Measurements from ENCODE around the gene ADAMTSL2.

ADAMTSL2 gene

DNA sequence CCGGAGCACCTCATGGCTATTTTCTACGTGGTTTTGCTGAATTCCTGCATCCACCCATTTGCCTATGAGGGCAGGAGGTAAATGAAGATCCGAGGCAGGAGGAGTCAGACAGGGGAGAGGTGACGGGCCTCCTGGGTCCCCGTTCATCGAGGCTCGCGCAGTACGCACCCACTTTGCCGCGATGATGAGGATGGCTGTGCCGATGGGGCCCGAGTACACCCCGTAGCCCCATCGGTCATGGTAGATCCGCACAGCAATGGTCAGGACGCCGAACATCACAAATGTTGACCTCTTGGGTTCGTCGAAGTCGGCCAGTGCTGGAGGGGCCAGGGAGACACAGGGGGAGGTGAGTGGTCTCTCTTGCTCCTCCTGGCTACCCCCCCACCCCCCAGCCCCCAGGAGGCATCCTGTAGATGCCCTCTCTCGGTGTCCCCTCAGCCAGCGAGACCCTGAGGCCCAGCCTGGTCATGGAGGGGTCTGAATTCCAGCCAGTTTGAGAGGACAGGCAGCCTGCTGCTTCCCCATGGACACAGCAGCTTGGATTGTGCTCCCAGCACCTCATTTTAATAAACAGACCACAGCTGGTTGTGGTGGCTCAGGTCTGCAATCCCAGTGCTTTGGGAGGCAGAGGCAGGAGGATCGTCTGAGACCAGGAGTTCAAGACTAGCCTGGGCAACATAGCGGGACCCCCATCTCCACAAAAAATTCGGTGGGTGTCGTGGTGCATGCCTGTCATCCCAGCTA is 15.6 kb upstream of the ADAMTSL2 start:
- DNase-seq, result no peak

DNA sequence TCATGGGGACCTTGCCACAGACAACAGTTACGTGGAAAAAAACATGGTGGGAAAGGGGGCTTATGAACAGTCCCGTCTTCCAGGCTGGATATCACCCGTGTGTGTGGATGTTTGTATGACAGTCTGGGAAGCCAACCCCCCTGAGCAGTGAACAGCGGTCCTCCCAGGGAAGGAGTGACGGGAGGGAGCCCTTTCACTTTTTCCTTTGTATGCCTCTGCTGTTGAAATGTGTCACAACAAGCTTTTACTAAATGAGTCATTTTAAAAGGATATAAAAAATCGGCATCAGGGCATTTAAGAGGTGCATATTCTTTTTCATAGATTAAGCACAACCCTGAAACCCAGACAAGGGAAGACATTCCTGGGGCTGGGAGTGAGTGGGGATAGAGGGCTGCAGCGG is 14.8 kb upstream of the ADAMTSL2 start:
- no peak for DNase-seq

DNA sequence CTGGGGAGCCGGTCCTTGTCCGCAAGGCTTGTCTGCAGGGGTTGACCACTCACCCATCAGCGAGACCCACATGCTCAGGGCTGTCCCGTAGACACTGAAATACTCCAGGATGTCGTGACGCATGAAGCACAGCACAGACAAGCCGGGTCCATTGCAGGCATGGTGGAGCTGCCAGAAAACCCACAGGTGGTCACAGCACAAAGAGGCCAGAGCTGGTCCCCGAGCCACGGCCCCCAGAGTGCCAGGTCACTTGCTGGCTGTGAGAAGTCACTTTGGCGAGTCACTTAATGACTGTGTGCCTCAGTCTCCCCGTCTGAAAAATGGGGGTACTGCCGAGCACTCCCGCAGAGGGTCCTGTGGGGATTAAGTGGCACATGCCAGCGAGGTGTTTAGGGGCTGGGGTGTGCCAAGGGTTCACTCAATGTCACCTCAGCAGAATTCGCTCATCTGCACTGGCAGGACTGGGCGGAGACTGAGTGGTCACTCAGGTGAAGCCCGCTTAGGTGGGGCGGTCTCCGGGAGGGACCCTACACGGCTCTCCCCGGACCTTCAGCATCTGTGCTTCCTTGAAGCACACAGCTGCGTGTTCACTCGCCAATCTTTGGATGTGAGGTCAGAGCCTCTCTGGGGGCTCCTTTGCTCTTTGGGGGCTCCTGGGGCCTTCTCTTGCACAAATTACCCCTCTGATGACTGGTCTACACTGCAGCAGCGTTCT is 14.2 kb upstream of the ADAMTSL2 start:
- DNase-seq, result no peak

DNA sequence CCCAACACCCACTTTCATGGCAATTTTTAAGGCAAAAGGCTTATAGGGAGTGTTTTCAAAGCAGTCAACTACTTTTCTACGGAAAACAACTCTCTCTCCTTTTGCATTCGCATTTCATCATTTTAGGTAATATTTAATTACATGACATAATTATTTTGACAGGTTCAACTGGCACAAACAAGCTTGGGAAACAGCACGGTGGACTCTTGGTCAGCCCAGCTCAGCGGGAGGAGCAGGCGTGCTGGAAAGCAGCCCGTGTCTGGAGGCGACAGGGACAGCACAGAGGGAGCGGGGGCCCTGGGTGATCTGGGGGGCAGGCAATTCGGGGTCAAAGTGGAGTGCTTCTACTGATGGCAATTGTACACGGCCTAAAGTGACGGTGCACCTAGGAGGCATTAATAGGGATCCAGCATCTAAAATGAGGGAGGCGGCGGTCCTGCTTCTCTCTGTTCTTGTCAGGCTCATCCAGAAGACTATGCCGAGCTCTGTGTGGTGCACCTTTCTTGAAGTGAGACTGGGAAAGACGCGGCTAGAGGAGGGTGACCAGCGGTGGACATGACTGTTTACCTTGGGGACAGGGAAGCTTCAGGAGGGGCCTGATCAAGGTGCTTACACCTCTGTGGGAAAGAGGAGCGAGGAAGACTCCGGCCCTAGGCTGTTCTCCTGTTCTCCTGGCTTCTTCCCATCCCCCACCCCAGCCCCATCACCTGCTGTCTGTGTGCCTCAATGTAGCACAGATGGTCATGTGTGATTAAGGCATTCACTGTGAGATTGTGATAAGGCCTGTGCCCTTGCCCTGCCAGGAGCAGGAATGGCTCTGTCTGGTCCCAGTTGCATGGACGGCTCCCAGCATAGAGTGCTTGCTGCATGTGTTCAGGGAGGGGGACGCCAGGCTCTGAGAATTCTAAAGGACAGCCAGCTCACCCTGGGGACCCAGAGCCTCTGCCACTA is 13.1 kb upstream of the ADAMTSL2 start:
- no peak for DNase-seq

DNA sequence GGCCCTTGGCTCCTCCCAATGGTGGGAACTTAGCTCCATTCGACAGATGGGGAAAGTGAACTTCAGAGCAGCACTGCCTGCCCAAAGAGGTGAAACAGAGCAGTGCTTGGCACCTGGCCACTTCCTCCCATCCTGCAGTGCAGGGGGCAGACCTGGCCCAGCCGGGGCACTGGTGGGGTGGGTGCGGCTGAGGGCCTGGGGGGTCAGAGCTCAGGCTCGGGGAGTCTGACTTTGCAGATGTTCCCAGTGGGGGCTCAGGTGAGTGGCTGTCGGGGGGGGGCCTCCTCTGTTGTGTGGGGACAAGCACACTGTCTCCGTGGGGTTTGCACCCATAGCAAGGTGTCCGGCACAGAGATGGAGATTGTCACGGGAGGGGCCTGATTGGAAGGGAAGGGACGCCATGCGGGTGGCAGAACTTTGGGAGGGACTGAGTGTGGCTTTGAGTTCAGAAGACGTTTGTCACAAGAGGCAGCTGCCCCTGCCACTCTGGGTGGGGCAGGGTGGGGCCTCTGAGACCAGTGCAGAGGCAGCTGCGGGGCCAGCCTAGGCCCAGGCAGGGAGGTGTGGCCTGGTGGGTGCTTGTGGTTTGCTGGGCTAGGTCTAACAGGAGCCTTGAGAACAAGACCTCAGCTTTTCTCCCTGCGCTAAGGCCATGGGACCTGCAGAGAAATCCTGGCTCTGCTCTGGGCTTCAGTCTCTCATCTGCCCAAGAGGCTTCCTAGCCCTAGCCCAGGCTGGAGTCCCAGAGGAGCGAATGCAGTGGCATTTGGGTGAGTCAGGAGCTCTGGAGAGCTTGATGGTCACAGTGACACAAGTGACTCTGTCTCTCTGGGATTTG is 12.2 kb upstream of the ADAMTSL2 start:
- no peak for DNase-seq

DNA sequence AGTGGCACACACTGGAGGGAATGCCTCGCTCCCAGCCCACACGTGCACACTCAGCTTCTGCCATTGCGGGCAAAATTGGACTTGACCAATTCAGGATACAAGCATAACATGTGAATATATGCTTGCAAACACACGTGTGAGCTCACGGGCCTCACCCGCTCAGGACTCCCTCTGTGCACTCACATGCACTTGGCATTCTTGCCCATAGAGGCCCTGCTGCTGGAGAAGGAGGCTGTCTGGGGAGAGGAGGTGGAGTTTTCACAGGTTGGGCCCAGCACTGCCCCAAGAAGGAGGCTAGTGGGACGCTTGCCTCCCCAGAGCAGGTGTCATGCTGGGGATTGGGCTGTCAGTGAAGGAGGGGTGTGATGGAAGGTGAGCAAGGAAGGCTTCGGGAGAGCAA is 11.4 kb upstream of the ADAMTSL2 start:
- no peak for DNase-seq

DNA sequence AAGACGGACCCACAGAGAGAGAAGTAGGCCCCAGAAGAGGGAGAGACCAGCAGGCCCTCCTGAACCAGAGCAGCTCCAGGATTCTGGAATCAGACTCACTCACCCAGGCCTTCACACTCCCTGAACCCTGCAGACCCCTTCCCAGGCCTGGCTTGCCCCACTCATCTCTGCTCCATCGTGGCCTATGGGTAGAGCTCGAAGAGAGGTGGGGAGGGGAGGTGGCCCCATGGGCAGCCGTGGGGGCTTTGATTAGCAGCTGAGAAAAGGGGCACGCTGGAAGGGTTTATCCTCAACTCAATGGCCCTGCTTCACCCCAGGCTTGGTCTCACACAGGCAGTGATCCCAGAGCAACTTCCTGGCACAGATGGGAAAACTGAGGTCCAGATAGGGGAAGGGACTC is 10.4 kb upstream of the ADAMTSL2 start:
- DNase-seq, result no peak

DNA sequence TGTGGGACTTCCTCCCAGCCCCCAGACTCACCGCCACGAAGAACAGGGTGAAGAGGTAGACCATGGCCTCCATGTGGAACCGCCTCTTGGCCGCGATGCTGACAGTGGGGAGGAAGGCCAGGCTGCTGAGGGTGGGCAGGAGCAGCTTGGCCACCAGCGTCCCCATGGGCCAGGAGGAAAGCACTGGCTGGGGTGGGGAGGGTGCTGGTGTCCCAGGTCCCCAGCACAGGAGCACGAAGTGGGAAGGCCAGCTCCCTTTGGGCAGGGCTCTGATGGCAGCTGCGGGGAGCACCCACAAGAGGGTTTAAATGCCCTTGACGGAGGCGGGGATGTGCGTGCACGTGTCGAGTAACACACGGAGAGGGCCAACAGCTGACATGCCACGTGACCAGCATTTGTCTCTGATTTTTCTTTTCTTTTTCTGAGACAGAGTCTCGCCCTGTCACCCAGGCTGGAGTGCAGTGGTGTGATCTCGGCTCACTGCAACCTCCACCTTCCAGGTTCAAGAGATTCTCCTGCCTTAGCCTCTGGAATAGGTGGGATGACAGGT is 9.8 kb upstream of the ADAMTSL2 start, which contains the start of gene MYMK:
TSS of gene MYMK (minus strand) at position 281 of the 550 bp plus-strand sequence. CDS start at position 166, 115 bp downstream.
- no peak for DNase-seq

DNA sequence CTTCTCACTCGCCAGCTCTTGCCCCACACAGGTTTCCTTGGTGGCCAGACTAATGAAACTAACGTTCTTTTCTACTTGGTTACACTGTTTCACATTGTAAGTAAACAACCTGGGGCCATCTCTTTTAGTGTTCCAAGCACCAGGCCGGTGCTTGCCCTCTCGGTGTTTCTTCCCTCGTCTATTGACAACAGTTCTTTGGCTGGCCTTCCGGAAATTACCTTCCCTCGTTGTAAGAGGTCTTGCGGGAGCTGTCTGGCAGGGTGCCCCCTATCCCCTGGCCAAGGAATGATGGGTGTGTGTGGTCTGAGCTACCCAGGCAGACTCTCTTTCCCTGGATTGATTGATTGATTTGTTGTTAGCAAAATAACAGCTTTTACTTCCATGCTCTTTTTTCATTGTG is 8.8 kb upstream of the ADAMTSL2 start:
- no peak for DNase-seq

DNA sequence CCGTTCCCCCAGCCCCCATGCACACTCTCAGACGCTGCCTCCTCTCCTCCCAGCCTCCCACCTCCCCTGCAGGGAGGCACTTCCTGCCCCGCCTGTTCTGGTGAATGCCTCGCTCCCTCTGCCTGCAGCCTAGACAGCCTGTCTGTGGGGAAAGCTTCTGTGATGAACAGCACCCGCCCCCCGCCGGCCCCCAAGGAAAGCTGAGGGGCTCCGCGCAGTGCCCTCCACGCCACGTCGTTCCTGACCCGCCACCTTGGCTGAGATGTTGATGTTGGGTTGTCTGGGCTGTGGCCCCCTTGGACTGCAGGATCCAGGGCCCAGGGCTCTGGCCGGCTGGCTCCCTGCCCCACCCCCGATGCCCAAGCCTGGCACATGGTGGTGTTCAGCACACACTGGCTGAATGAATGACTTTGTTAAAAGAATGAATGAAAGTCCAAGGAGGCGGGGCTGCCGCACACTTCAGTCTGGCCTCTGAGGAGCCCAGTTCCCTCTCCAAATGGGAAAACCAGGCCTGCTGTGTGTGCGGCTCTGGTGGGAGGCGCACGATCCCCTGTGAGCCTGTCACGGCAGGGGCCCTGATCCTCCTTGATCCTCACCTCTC is 7.7 kb upstream of the ADAMTSL2 start:
- DNase-seq, result no peak

DNA sequence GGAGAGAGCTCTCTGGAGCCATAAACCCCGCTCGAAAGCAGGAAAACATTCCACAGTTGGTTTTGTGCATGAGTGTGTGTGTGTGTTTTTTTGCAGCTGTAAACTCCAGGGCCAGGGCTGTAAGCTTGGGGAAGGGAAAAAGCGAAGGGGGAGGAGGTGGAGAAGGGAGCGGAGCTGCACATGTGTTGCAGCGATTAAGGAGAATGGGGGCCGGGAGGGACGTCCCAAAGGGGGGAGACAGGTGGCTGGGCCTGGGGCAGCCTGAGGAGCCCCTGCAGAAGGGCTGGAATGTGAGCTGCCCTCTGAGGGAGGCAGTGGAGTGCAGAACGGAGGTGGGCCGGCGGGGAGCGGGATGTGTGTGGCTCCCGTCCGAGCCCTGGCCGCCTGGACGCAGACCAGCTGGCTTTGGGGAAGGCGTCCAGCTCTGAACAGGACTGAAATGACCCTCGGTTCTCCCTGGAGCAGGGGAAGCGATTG is 7.0 kb upstream of the ADAMTSL2 start:
- DNase-seq, result no peak

DNA sequence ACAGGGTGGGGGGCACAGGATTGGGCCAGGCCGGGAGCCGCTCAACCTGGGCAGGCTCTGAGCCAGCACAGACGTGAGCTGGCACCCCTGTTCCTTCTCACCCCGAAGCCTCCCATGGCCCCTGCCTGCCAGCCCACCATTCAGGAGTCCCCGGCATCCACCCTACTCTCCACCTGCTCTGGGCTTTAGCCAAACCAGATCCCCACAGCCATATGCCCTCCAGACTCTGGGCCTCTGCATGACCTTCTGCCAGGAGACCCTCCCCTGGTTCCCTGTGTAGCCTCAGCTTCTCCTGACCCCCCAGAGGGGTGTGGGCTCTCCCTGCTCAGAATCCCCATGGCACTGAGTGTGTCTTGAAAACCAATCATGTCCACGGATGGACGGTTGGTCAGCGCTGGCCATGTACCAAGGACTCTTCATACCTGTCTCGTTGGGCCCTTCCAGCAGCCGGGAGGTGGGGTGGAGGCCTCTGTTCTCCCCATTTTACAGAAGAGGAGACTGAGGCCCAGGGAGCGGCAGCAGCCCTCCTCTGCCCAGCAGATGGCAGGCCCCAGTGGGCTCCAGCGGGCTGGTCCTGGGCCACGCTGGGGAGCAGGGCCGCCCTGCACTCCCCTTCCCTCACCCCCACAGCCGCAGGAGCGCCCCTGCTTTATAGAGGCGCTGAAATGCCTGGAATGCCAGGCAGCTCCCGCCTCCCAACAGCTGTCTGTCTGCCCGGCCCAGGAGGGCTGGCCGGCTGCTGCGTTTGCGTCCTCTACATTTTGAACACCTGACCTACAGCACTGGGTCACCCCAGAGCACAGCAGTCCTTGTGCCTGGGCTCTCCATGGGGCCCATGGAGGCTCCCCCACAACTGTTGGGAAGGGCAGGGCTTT is 6.3 kb upstream of the ADAMTSL2 start:
- DNase-seq, result no peak

DNA sequence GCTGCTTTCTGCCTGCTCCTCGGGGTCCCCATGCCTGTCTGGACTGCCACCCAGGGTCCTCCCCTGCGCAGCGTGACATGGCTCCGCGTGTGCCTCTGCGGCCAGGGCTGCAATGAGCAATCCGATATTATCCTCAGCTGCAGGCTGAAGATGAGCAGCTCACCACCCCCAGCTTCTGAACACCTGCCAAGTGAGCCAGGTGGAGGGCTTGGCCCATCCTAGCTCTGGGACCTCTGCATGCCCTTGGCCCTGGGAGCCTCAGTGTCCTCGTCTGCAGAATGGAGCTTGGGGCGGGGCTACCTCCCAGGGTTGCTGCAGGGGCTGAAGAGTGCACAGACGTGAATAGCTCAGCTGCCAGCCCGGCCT is 5.6 kb upstream of the ADAMTSL2 start:
- DNase-seq, result no peak

DNA sequence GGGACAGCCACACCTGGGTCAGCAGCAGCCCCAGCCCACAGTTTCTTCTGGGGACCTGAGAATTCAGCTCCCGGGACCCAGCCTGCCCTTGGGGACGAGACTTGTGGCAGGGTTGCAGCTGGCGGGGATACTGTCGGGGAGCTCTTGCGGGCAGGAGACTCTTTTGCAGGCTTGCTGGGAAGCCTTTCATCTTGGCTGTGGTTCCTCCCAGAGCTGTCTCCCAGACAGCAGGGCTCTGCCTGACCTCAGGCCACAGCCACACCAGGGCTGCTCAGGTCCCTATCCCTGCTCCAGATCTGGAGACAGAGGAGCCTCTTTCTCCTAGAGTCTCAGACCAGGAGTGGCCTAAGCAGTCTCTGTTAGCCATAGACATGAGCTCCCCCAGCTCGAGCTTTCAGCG is 5.0 kb upstream of the ADAMTSL2 start:
- no peak for DNase-seq

DNA sequence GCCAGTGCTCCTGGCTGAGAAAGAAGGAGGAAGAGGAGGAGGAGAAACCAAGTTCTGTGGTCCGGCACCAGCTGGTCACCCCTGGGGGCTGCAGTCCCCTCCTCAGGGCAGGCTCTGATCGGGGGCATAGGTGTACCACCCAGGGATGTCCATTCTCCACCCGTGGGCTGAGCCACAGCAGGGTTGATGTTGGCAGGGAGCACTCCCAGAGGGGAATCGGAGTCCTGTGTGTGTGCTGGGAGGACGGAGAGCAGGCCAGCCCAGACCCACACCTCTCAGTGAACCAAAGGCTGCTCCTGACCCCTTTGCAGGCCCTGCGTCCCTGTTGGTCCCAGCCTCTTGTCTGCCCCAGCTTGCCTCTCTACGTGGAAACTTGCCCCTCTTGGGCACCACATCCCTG is 4.6 kb upstream of the ADAMTSL2 start:
- no peak for DNase-seq

DNA sequence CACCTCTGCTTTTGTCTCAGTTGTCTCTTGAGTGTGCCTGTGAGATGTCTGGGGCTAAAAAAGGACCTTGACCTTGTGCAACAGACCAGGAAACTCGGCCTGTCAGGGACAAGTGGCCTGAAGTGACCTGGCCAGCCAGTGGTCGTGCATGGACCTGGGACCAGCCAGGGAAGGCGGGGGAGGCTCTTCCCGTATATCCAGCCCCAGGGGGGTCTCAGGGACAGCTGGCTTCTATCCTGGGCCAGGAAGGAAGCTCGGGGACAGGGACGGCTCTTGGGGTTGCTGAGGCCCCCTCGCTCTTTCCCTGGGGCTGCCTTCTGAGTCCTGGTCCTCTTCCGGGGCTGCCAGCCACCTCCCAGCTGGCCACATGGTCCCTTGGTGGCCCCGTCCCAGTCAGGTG is 3.2 kb upstream of the ADAMTSL2 start:
- no peak for DNase-seq

DNA sequence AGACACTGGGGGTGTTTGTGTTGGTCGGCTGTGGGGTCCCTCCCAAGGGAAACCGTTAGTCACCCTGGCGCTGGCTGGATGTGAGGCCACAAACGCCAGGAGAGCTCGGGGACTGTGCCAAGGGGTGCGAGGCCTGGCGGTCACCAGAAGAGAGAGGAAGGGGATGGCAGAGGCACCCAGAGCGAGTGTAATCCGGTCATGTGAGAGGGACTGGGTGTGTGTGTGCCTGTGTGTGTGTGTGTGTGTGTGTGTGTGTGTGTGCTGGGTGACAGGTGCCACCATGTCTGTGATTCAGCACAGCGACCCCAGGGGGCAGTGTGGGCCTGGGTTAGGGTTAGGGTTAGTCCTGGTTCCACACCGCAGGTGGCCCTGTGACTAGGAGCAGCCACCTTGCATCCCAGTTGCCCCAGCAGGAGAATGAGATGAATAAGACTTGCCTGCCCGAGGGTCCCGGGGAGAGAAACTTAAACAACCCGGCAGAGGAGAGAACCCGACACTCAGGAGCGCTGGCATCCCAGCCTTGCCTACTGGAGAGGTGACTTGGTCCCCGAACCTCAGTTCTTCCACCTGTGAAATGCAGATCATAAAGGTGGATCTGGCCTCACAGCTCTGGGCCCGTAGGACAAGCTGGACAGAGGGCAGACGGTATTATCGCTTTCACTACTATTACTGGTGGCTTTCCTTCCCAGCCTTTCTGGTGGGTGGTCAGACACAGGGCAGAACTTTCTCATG is 1.4 kb upstream of the ADAMTSL2 start:
- peak; percentile 82 for DNase-seq

DNA sequence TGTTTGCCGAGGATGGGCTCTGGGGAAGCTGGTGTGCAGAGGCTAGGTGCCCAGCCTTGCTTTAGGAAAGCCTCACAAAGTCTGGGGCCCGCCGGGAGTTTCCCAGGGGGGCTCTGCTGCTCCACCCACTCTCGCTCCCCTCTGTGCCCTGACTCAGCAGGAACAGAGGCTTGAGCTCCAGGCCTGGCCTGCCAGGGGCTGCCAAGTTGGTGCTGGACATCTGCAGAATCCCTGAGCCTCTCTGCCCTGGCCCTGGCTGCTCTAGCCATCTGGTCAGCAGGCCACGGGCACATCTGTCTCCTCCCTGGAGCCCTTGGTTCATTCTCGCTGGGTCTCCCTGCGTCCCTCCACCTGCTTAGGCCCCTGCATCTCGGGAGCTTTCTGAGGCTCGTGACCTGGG is 647 bp upstream of the ADAMTSL2 start:
- no peak for DNase-seq

DNA sequence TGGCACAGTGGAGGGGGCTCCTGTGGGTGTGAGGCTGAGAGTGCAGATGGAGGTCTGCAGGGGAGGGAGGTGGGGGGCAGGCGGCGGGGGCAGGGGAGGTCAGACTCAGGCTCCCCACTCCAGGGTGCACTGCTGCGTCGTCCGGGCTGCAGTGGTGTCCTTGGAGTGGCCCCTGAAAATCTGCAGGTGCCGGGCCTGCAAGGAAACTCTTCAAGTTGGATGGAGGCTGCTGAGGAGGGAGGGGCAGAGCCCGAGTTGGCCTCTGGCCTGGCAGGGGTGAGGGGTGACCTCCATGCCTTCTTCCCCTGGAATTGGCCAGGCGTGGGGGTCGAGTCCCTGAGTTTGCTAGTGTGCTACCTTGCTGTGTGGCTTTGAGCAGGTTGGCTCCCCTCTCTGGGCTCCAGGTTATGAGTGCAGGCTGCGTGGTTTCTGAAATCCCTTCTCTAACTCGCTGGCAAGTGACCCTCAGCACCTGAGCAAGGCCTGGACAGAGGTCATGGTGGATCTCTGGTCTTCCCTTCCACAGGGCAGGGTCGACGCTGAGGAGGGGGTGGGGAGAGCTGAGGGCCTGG is 888 bp downstream of the ADAMTSL2 start:
- DNase-seq, result no peak

DNA sequence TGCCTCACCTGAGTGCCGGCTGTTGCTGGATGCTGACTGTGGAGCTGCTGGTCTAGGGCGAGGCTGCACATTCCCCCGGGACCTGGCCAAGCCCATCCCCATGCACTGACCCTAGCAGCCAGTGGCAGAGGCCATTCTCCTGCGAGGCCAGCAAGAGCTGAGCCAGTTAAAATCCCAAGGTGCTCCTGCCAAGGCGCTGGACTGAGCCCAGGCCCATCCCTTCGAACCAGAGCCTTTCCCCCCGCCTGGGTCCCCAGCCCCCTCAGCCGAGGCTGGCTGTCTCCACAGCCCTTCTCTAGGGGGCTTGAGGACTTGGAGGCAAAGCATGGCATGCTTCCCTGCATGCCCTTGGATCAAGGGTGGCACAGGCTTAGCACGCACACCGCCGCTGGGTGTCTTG is 1.6 kb downstream of the ADAMTSL2 start:
- no peak for DNase-seq
